SK-N-MC (cell line): ENCODE measurements around the gene DOK1.

Experiments
- EZH2 ChIP-seq: fragments of 200-600 bp; sonication (generic); IDR thresholded peaks from one replicate; pipeline ENCODE4 v1.6.1; 2017; ENCODE audit warnings: antibody characterized with exemption
- FOXP2 ChIP-seq: optimal IDR thresholded peaks from 2 replicates; pipeline ENCODE3; 2011; ENCODE audit warnings: mild to moderate bottlenecking, moderate library complexity; ENCODE audit not compliant: insufficient read depth; ENCODE audit errors: extremely low read length, control extremely low read depth
- POLR2AphosphoS5 ChIP-seq: IDR thresholded peaks from 2 replicates; pipeline ENCODE4 v1.6.1; 2012; ENCODE audit warnings: mild to moderate bottlenecking, low read depth, low read length, borderline replicate concordance

DNA sequence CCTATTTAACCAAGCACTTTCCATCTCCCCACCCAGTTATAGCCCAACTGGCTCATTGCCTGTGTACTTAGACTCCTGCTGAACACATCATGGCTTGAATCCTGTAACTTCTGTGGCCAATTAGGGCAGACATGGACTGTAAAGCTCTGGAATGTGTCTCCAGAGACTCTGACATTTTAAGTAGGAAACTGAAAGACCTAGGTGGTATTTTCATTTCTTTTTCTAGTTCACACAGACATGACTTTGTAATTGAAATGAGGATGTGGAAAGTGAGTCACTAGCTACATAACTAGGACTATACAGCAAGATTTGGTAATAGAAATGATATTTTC is 12.2 kb downstream of the DOK1 start:
- TF ChIP-seq POLR2AphosphoS5 (no peak), EZH2 (no peak), FOXP2 (no peak)
